HG02678 (cell line): Measurements from ENCODE around the gene RHBDD3.

Experiments
- ATAC-seq: cut with Tn5 transposase; IDR thresholded peaks from one replicate; pipeline ENCODE4 v1.9.1; 2021; ENCODE audit warnings: mild to moderate bottlenecking, moderate library complexity; ENCODE audit not compliant: unreplicated experiment

Gene RHBDD3

DNA sequence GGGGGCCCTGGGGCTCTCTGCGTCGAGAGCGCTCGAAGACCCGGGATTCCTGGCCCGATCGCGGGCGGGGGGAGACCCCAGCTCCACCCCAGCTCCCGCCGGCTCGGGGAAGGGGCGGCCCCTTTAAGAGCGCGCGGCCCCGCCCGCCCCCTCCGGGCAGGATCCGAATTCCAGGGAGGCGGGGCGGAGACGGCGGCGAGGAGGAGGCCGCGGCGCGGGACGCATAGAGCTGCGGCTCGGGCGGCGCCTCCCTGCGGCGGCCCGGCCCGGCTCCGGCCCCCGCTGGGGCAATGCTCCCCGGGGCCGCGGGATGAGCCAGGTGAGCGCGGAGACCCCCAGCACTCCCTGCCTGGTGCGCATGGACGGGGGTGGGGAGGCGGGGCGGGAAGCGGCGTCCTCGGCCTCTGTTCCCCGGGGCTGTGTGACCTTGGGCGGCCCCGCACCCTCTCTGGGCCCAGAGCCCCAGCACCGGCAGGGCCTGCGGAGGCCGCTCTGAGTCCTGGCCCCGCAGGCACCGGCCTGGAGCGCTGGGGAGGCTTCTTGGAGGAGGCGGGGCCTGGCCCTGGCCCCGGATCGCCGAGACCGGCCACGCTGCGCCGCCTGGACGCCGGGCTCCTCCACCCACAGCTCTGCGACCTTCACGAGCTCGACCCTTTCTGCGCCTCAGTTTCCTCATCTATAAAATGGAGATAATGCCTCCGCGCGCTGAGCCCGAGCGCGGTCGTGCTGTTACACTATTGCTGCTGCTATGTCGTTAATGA, 39.2 kb upstream of the RHBDD3 start:
- no peak for ATAC-seq

GRCh38 chr22:29306175-29306834, 38.5 kb upstream of the RHBDD3 start, which contains the start of gene GAS2L1:
Gene GAS2L1, plus strand, starts transcription at chr22:29306650. Its CDS starts 1,456 bp downstream, at chr22:29308106.
- no peak for ATAC-seq

DNA sequence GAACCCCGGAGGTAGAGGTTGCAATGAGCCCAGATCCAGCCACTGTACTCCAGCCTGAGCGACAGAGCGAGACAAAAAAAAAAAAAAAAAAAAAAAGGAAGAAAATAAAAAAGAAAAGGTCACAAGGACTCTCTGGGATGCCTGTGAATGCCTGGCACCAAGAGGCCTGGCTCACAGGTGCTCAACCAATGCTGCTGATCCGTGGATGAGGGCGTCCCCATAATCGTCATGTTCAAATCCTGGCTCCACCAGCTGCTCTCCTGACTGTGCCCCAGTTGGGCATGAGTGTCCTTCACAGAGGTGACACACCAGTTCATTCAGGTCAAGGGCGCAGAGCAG, 38.0 kb upstream of the RHBDD3 start:
- no peak for ATAC-seq

- ATAC-seq: no peak
Measured at GRCh38 chr22:29302681-29303465, 35.1 kb upstream of the RHBDD3 start.

- ATAC-seq: no peak
Measured at GRCh38 chr22:29302402-29302680, 34.6 kb upstream of the RHBDD3 start.

- no peak for ATAC-seq
Measured at GRCh38 chr22:29301716-29302401, 34.1 kb upstream of the RHBDD3 start.

GRCh38 chr22:29300807-29301601, 33.2 kb upstream of the RHBDD3 start:
- no peak for ATAC-seq

DNA sequence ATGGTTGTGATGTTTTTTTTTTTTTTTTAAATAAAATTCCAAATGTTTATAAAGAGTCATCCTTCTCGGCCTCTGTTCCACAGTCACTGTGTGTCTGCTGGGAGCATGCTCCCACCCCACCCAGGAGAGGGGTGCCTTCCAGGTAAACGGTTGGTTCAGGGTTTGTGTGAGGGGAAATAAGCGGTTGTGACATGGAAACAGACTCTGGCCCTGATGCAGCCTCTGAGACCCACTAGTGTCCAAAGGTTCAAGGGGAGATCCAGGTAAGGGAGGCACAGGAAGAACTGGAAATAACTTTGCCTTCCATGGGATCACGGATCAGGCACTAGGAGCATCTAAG, 32.7 kb upstream of the RHBDD3 start:
- no peak for ATAC-seq

DNA sequence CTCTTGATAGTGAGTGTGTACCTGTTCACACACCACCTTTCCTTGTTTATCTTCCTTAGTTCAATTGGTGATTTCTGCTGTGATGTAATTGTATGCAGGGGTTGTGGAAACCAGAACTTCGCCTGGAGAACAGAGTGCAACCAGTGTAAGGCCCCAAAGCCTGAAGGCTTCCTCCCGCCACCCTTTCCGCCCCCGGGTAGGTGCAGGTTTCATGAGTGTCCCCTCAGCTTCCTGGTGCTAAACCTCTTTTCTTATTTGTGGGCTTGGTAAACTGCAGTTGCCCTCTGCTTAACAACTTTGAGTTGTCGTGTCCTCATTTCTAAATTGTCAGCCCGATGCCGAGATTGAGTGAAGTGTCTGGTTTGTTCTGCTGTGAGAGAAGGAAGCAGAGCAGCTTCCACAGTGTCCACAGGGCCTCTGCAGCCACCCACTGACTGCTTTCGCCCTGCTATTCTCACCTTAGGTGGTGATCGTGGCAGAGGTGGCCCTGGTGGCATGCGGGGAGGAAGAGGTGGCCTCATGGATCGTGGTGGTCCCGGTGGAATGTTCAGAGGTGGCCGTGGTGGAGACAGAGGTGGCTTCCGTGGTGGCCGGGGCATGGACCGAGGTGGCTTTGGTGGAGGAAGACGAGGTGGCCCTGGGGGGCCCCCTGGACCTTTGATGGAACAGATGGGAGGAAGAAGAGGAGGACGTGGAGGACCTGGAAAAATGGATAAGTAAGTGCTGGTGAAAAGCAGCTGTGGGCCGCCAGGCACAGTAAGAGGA, 31.5 kb upstream of the RHBDD3 start:
- ATAC-seq: no peak

GRCh38 chr22:29298641-29299040, 30.9 kb upstream of the RHBDD3 start:
- no peak for ATAC-seq

DNA sequence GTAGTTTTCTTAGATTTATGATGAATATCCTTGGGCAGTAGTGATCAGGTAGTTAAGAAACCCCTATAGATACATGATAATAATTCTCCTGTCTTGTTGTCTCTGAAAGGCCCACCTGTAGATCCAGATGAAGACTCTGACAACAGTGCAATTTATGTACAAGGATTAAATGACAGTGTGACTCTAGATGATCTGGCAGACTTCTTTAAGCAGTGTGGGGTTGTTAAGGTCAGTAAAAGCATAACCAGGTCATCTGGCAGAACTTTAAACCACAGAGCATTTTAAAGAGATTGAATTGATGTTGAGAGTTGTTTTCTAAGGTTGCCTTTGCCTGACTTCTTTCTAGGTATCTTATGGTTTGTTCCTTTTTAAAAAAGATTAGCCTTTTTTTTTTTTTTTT, 24.6 kb upstream of the RHBDD3 start:
- ATAC-seq: no peak

- no peak for ATAC-seq
Measured at GRCh38 chr22:29291215-29291614, 23.4 kb upstream of the RHBDD3 start.

DNA sequence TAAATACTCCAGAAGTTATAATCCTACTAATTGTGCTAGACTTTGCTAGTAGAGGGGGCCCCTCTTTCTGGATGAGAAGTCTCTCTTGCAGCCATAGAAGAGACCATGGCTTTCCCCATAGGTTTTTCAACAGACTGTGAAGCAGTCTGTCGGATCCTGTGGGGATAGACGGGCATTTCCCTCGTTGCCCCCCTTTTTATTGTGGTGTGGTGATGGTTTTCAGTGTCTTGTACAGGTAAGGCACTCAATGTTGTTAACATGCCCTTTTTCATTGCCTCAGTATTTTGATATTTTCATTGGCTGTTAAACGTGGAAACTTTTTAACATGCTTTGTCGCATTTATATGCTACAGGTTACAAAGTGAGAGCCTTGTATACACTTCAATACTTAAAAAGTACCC, 22.3 kb upstream of the RHBDD3 start:
- ATAC-seq: no peak

DNA sequence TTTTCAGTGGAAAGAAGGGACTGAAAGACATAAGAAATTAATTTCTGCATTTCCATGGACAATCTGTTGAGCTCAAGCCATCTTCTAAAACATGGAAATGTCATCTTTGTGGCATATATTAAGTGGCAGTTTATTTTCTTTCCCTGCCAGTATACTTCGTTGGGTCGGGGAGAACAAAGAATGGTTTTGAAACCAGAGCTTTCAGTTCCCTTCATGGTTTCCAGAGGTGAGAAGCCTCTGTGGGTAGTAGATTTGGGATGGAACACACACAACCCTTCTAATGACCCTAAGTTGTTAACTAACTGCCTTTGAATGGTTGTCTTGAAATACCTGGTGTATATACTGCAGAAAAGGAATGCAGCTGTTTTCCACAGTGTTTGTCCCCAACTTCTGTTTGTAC, 21.1 kb upstream of the RHBDD3 start:
- ATAC-seq: no peak

DNA sequence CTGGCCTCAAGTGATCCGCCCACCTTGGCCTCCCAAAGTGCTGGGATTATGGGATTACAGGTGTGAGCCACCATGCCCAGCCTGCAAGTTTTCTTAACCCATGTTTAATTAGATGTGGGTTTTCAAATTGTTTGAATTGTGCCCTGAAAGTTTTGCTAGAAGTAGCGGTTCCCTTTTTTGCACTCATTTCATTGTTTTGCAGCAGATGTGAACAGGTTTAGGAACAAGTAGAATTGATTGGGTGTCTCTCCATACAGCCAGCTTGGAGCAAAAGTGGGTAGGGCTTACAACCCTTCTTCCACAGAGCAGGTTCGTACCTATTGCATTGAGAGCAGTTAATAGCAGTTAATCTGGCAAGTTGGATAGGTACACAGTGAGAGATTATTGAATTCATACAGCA, 16.4 kb upstream of the RHBDD3 start:
- no peak for ATAC-seq

- ATAC-seq: no peak
Measured at GRCh38 chr22:29277927-29278326, 10.1 kb upstream of the RHBDD3 start.

- ATAC-seq: no peak
Measured at GRCh38 chr22:29275819-29276565, 8.2 kb upstream of the RHBDD3 start.

- ATAC-seq: no peak
Measured at GRCh38 chr22:29275167-29275566, 7.4 kb upstream of the RHBDD3 start.

GRCh38 chr22:29272624-29273023, 4.8 kb upstream of the RHBDD3 start:
- ATAC-seq: no peak
